IMR-90 (cell line): ENCODE data around the gene LY6G6F. TPM values are rescaled to one million over a fixed set of nuclear protein-coding genes. Genes with fewer than 3 reads are reported as not detected.

Experiments used
- ATAC-seq: fragments of 200-7000 bp; cut with Tn5 transposase; 2 replicates; pipeline ENCODE4 v1.9.1; 2020; ENCODE audit warnings: low read depth, mild to moderate bottlenecking, moderate library complexity
- BruUV-seq: library from RNA; stranded (reverse); fragments of 400-500 nt; replicated peaks from 2 replicates; lab custom pipeline; 2021; lab: Mats Ljungman, UMichigan
- CTCF ChIA-PET: fragments of 300-600 bp; formaldehyde crosslinking; extraction: SDS; loops from one replicate; lab custom pipeline; 2021; ENCODE audit warnings: antibody characterized with exemption; lab: Yijun Ruan, JAX
- POLR2A ChIA-PET: fragments of 300-600 bp; sonication (Branson Sonifier 250); formaldehyde crosslinking; loops from one replicate; lab custom pipeline; 2022; ENCODE audit warnings: antibody characterized with exemption; ENCODE audit not compliant: unreplicated experiment; lab: Charles Lee
- DNase-seq: peaks from one replicate; pipeline ENCODE4 v3.0.0; 2013
- H2AFZ ChIP-seq: replicated peaks from 2 replicates; pipeline ENCODE3; 2013; ENCODE audit warnings: low read length, mild to moderate bottlenecking; ENCODE audit not compliant: poor library complexity
- H2AK5ac ChIP-seq: 2 replicates; pipeline ENCODE4 v1.6.1; 2013; ENCODE audit warnings: low read depth, low read length, inconsistent platforms
- H2AK9ac ChIP-seq: replicated peaks from 2 replicates; pipeline ENCODE3; 2013; ENCODE audit warnings: mild to moderate bottlenecking, low read depth, low read length, moderate library complexity; ENCODE audit not compliant: poor library complexity
- H2BK120ac ChIP-seq: 2 replicates; pipeline ENCODE4 v1.6.1; 2013; ENCODE audit warnings: low read depth, low read length, inconsistent platforms
- H2BK15ac ChIP-seq: 3 replicates; pipeline ENCODE4 v1.6.1; 2013; ENCODE audit warnings: low read depth, low read length, inconsistent platforms
- H2BK20ac ChIP-seq: 2 replicates; pipeline ENCODE4 v1.6.1; 2013; ENCODE audit warnings: low read depth, mild to moderate bottlenecking, inconsistent platforms, low read length, moderate library complexity
- H2BK5ac ChIP-seq: 2 replicates; pipeline ENCODE4 v1.6.1; 2013; ENCODE audit warnings: mild to moderate bottlenecking, low read depth, low read length, inconsistent platforms; ENCODE audit not compliant: poor library complexity, severe bottlenecking
- H3K14ac ChIP-seq: replicated peaks from 2 replicates; pipeline ENCODE4 v1.6.1; 2013; ENCODE audit warnings: low read depth, low read length, inconsistent platforms
- H3K18ac ChIP-seq: 2 replicates; pipeline ENCODE4 v1.6.1; 2013; ENCODE audit warnings: low read depth, low read length, control low read depth
- H3K23ac ChIP-seq: 2 replicates; pipeline ENCODE4 v1.6.1; 2013; ENCODE audit warnings: low read depth, low read length, inconsistent platforms
- H3K27ac ChIP-seq: 2 replicates; pipeline ENCODE4 v1.5.1; 2013; ENCODE audit warnings: mild to moderate bottlenecking, control low read depth, low read length; ENCODE audit not compliant: insufficient read depth
- H3K27me3 ChIP-seq: 2 replicates; pipeline ENCODE4 v1.6.1; 2013; ENCODE audit warnings: low read length; ENCODE audit not compliant: control insufficient read depth, insufficient read depth
- H3K36me3 ChIP-seq: 2 replicates; pipeline ENCODE4 v1.6.1; 2013; ENCODE audit warnings: low read length, mixed read lengths; ENCODE audit not compliant: control insufficient read depth, insufficient read depth
- H3K4ac ChIP-seq: 2 replicates; pipeline ENCODE4 v1.6.1; 2013; ENCODE audit warnings: low read depth, low read length, inconsistent platforms
- H3K4me1 ChIP-seq: 2 replicates; pipeline ENCODE4 v1.6.1; 2013; ENCODE audit warnings: low read length, mixed read lengths; ENCODE audit not compliant: control insufficient read depth, insufficient read depth
- H3K4me2 ChIP-seq: 2 replicates; pipeline ENCODE4 v1.6.1; 2013; ENCODE audit warnings: low read depth, mild to moderate bottlenecking, control low read depth, low read length, moderate library complexity
- H3K4me3 ChIP-seq: 2 replicates; pipeline ENCODE4 v1.5.1; 2013; ENCODE audit warnings: low read depth, mild to moderate bottlenecking, control low read depth, low read length, moderate library complexity; ENCODE audit not compliant: insufficient read depth
- H3K56ac ChIP-seq: 2 replicates; pipeline ENCODE4 v1.6.1; 2013; ENCODE audit warnings: low read length, inconsistent platforms; ENCODE audit not compliant: insufficient read depth; ENCODE audit errors: extremely low read depth
- H3K79me1 ChIP-seq, 2 experiments: 2 replicates each; pipeline ENCODE4 v1.6.1; 2013; ENCODE audit warnings: low read length in 2 of 2, inconsistent platforms in 1 of 2, low read depth in 1 of 2
- H3K9ac ChIP-seq: 2 replicates; pipeline ENCODE4 v1.6.1; 2013; ENCODE audit warnings: low read depth, low read length, control low read depth
- H3K9me1 ChIP-seq: 2 replicates; pipeline ENCODE4 v1.6.1; 2013; ENCODE audit warnings: low read length, inconsistent platforms; ENCODE audit not compliant: insufficient read depth
- H3K9me3 ChIP-seq: 2 replicates; pipeline ENCODE4 v1.6.1; 2013; ENCODE audit warnings: low read length; ENCODE audit not compliant: control insufficient read depth, insufficient read depth
- H4K20me1 ChIP-seq: 2 replicates; pipeline ENCODE4 v1.6.1; 2013; ENCODE audit warnings: low read length, inconsistent platforms; ENCODE audit not compliant: insufficient read depth
- H4K5ac ChIP-seq: 2 replicates; pipeline ENCODE4 v1.6.1; 2013; ENCODE audit warnings: mild to moderate bottlenecking, low read depth, low read length, control low read depth
- H4K8ac ChIP-seq, 2 experiments: 2 replicates each; pipeline ENCODE4 v1.6.1; 2013; ENCODE audit warnings: low read depth in 2 of 2, low read length in 2 of 2, control low read depth in 1 of 2, inconsistent platforms in 1 of 2
- H4K91ac ChIP-seq: 2 replicates; pipeline ENCODE4 v1.6.1; 2013; ENCODE audit warnings: low read depth, low read length, inconsistent platforms; ENCODE audit not compliant: insufficient read depth
- BHLHE40 ChIP-seq: fragments of 150-350 bp; IDR thresholded peaks from 2 replicates; pipeline ENCODE4 v1.6.1; 2016; ENCODE audit warnings: mild to moderate bottlenecking, low read depth, low read length
- CHD1 ChIP-seq: IDR thresholded peaks from 2 replicates; pipeline ENCODE4 v1.6.1; 2012; ENCODE audit warnings: low read depth, low read length, improper control_type of control experiment
- ELK1 ChIP-seq: fragments of 150-350 bp; IDR thresholded peaks from 2 replicates; pipeline ENCODE4 v1.6.1; 2016; ENCODE audit warnings: low read depth, mild to moderate bottlenecking, low read length, moderate library complexity, borderline replicate concordance
- FOS ChIP-seq: fragments of 150-350 bp; IDR thresholded peaks from 2 replicates; pipeline ENCODE4 v1.6.1; 2016; ENCODE audit warnings: low read depth, low read length
- MAFK ChIP-seq: IDR thresholded peaks from 2 replicates; pipeline ENCODE4 v1.6.1; 2012; ENCODE audit warnings: low read depth, low read length, improper control_type of control experiment
- MAZ ChIP-seq: IDR thresholded peaks from 2 replicates; pipeline ENCODE4 v1.6.1; 2012; ENCODE audit warnings: low read depth, mild to moderate bottlenecking, low read length, improper control_type of control experiment, moderate library complexity, borderline replicate concordance
- NFE2L2 ChIP-seq: fragments of 150-350 bp; IDR thresholded peaks from 2 replicates; pipeline ENCODE4 v1.6.1; 2016; ENCODE audit warnings: low read depth, mild to moderate bottlenecking, low read length
- POLR2A ChIP-seq: IDR thresholded peaks from 2 replicates; pipeline ENCODE4 v1.6.1; 2012; ENCODE audit warnings: mild to moderate bottlenecking, low read depth, low read length
- RAD21 ChIP-seq: IDR thresholded peaks from 2 replicates; pipeline ENCODE4 v1.6.1; 2012; ENCODE audit warnings: low read length, improper control_type of control experiment
- RFX5 ChIP-seq: IDR thresholded peaks from 2 replicates; pipeline ENCODE4 v1.8.0; 2012; ENCODE audit warnings: low read depth, mild to moderate bottlenecking, low read length, moderate library complexity
- SMC3 ChIP-seq: fragments of 150-350 bp; IDR thresholded peaks from 2 replicates; pipeline ENCODE4 v1.6.1; 2016; ENCODE audit warnings: low read depth, mild to moderate bottlenecking, antibody characterized with exemption, low read length, moderate library complexity
- WGBS, 2 experiments: methylation state at CpG; one replicate each; pipeline versions ENCODE4 v1.1.5 to v1.1.7; 2013; ENCODE audit warnings: missing lambda C conversion rate in 2 of 2; ENCODE audit not compliant: insufficient read length in 1 of 2; ENCODE audit errors: extremely low coverage in 2 of 2; 5-methylcytosine and 5-hydroxymethylcytosine counted together
- dilution Hi-C: fragments of 300-500 bp; cut with HindIII; formaldehyde crosslinking; loops from one replicate; pipeline ENCODE4 v1.14.3; 2018; ENCODE audit warnings: low sequenced_read_pairs; ENCODE audit not compliant: unreplicated experiment
- in situ Hi-C: fragments of 300-500 bp; cut with MboI; formaldehyde crosslinking; loops from 3 replicates; pipeline ENCODE4 v1.14.3; 2019; ENCODE audit warnings: low sequenced_read_pairs, inconsistent platforms, mixed read lengths
- intact Hi-C: fragments of 100-400 bp; cut with micrococcal nuclease; formaldehyde crosslinking; loops from 2 replicates; pipeline ENCODE4 v1.10.0; 2022
- polyA plus RNA-seq, 3 experiments: library from polyadenylated mRNA; depleted of rRNA; stranded (reverse); fragments of >200 nt; gene quantifications; 2 replicates each; pipeline ENCODE4 v1.2.3, GENCODE V29; 2012; ENCODE audit warnings: low replicate concordance in 1 of 3
- total RNA-seq: library from RNA; depleted of rRNA; stranded (reverse); fragments of >200 nt; gene quantifications from 2 replicates; pipeline ENCODE4 v1.2.3, GENCODE V29; 2012
- TF ChIP-seq, protein P1 (sequence below): fragments of 150-350 bp; IDR thresholded peaks from 2 replicates; pipeline ENCODE4 v1.6.1; 2017; ENCODE audit warnings: mild to moderate bottlenecking, antibody characterized with exemption, low read length, low read depth

The LY6G6F gene
- total and polyA plus RNA-seq, 2 of the 4 experiments (the other 2 are of a cell fraction) = not detected

DNA sequence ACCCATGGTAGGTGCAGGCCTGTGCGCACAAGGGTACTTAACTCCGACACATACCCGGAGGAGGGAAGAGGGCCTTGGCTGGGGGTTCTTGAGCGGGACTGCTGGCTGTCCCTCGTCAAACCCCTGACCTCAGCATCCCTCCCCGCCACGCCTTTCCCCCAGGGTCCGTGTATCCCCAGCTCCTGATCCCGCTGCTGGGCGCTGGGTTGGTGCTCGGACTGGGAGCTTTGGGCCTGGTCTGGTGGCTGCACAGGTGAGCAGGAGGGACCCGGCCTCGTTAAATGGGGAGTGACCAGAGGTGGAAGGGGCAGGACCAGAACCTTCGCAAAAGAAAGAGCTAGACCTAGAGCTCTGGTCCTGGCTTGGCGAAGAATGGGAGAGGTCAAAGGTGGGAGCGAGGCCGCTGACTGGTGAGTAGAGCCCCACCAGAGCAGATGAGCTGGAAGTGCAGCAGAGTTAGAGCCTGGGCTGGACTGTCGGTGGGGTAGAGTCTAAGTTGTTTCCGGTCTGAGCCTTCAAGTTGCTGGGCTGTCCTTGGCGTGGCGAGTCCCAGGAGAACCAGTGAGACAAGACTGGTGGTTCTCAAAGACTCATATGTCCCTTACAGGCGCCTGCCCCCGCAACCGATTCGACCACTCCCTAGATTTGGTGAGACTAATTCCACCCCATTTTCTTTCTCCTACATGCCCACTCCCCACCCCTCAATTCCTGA, 17.5 kb downstream of the LY6G6F start:
- 98% methylated on average over 7 of the region's 25 CpGs; no CpG with 5 or more reads in 1 of the 2 experiments for WGBS, 2 experiments

More for the DNA sequence above, 17.5 kb downstream of the LY6G6F start:
- no peak overlapping the region for H4K5ac ChIP-seq
- DNase-seq (no peak), ATAC-seq (no peak)
- H3K9me1 ChIP-seq = peaks cover 4% of the 10 kb centered on the region; the same call in 1 of the 2 replicates
- no peak overlapping the region for H2AFZ ChIP-seq
- no peak overlapping the region for H2BK5ac ChIP-seq
- intact Hi-C loops = no loop called here
- H3K36me3 ChIP-seq = peaks cover 20% of the 10 kb centered on the region
- no peak overlapping the region for H2BK120ac ChIP-seq
- H2BK15ac ChIP-seq = no peak overlapping the region
- no peaks in the 10 kb centered on the region for H3K9me3 ChIP-seq
- in situ Hi-C loops = no loop called here
- no peak overlapping the region for H4K8ac ChIP-seq
- no peak overlapping the region for H3K56ac ChIP-seq
- no peak overlapping the region for H2BK20ac ChIP-seq
- H2AK9ac ChIP-seq = peak overlapping the region; percentile 1
- H3K4me3 ChIP-seq = no peak overlapping the region
- H2AK5ac ChIP-seq = no peak overlapping the region
- ChIA-PET CTCF (no interaction called here), POLR2A (interaction anchor here (0.6 kb wide), 1 partner anchor 10 kb away, joined by 3 read pairs; no protein-coding TSS in a partner anchor)
- no peak overlapping the region for H3K23ac ChIP-seq
- no peak overlapping the region for H3K27ac ChIP-seq
- H3K4me2 ChIP-seq = no peak overlapping the region
- H3K4ac ChIP-seq = no peak overlapping the region
- TF ChIP-seq NFE2L2 = no peak
- no peak for TF ChIP-seq RAD21
- no peak for TF ChIP-seq MAZ
- no peak for TF ChIP-seq POLR2A
- TF ChIP-seq BHLHE40 = no peak
- no peak for TF ChIP-seq FOS
- no peak for TF ChIP-seq CHD1
- TF ChIP-seq, protein P1, sequence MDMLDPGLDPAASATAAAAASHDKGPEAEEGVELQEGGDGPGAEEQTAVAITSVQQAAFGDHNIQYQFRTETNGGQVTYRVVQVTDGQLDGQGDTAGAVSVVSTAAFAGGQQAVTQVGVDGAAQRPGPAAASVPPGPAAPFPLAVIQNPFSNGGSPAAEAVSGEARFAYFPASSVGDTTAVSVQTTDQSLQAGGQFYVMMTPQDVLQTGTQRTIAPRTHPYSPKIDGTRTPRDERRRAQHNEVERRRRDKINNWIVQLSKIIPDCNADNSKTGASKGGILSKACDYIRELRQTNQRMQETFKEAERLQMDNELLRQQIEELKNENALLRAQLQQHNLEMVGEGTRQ = no peak
- TF ChIP-seq RFX5 = no peak
- TF ChIP-seq ELK1 = no peak
- TF ChIP-seq MAFK = no peak
- no peak for TF ChIP-seq SMC3
- H3K4me1 ChIP-seq = peaks cover 3% of the 10 kb centered on the region
- H3K27me3 ChIP-seq = no peaks in the 10 kb centered on the region; the same call in 1 of the 2 replicates
- dilution Hi-C loops = no loop called here
- no peak overlapping the region for H3K18ac ChIP-seq
- H3K9ac ChIP-seq = no peak overlapping the region
- H3K79me1 ChIP-seq = peaks cover 0 to 18% of the 10 kb centered on the region in 2 experiments; a peak in 2 of 4 replicates
- H3K14ac ChIP-seq = no peak overlapping the region
- peaks cover 2% of the 10 kb centered on the region; the same call in 1 of the 2 replicates for H4K20me1 ChIP-seq
- no peak overlapping the region for H4K91ac ChIP-seq
- BruUV-seq = no TSS peak
